Mucosa of descending colon (tissue), 3 donors: ENCODE measurements around the gene APLF. TPM values are rescaled to one million over a fixed set of nuclear protein-coding genes. Genes with fewer than 3 reads are reported as not detected.
"Not testable (repeated sequence)": the region's sequence is repeated elsewhere in the genome, so short reads cannot be mapped to it uniquely, and the experiment has no call there.

Source experiments
- ATAC-seq: fragments of 200-7000 bp; cut with Tn5 transposase; one replicate; pipeline ENCODE4 v1.9.1; 2020; ENCODE audit warnings: mild to moderate bottlenecking, moderate library complexity
- DNase-seq, 3 donors: peaks; one replicate each; pipeline ENCODE4 v3.0.0-alpha.2; 2020
- H3K36me3 ChIP-seq: fragments of 200-600 bp; one replicate; pipeline ENCODE4 v1.8.0; 2021; ENCODE audit warnings: low read depth, mild to moderate bottlenecking
- H3K4me1 ChIP-seq: fragments of 200-600 bp; one replicate; pipeline ENCODE4 v1.8.0; 2021; ENCODE audit warnings: low read depth, mild to moderate bottlenecking
- H3K4me3 ChIP-seq: fragments of 200-600 bp; one replicate; pipeline ENCODE4 v1.8.0; 2021; ENCODE audit warnings: mild to moderate bottlenecking
- H3K9me3 ChIP-seq: fragments of 200-600 bp; one replicate; pipeline ENCODE4 v1.8.0; 2021; ENCODE audit warnings: mild to moderate bottlenecking
- intact Hi-C, 2 donors: fragments of 100-400 bp; cut with DNase I in 1 of 2; cut with micrococcal nuclease in 1 of 2; formaldehyde crosslinking; loops; one replicate each; pipeline versions ENCODE4 v1.11.0 to v1.11.1; 2022; cut with DNase I, micrococcal nuclease
- total RNA-seq, 3 donors: library from RNA; stranded (reverse); fragmentation: NEBNext Ultra II Directional in 2 of 3; extraction: Animal tissue kit (Norgen Biotek cat#: 25700) in 2 of 3; gene quantifications; one replicate each; pipeline versions ENCODE4 v1.2.1 to v1.2.4, GENCODE V29; 2021 to 2023
- TF ChIP-seq, protein P1 (sequence below): fragments of 200-600 bp; IDR thresholded peaks from one replicate; pipeline ENCODE4 v1.8.0; 2022; ENCODE audit warnings: antibody characterized with exemption, mild to moderate bottlenecking
- donor health status: DM: no; HTN: no; CAD: no; lungs with moderate emphysema.
- donor health status: DM: no; HTN: no; CAD: no.
- donor health status: DM: no; HTN: yes; CAD: no.

Gene APLF
- total RNA-seq, 3 donors from 2014 or later, result 1.9 to 9.7 (median 2.7) TPM

DNA sequence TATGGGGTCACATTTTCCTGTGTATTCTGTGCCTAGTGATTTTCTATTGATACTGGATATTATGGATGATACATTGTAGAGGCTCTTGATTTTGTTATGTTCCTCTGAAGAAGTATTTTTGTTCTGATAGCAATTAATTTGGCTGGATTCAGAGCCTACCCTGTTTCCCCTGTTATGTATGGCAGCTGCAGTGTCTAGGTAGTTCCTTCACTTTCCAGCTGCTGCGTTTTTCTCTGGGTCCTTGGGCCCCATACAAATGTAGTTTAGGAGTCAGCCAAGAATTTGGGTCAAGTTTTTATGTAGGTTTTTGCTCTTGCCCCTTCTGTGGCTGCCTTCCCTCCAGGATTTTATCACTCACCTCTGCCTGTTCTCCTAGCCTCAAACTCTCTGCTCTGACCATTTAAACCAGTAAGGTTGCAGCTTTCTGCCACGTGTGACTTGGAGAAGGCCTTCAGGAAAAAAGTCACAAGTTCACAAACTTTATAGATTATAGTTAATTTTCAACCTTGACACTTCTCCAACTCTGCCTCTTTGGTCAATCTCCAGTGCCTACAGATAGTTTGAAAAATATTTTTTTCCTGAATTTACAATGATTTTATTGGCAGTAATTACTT, 47.0 kb downstream of the APLF start:
- TF ChIP-seq, protein P1, sequence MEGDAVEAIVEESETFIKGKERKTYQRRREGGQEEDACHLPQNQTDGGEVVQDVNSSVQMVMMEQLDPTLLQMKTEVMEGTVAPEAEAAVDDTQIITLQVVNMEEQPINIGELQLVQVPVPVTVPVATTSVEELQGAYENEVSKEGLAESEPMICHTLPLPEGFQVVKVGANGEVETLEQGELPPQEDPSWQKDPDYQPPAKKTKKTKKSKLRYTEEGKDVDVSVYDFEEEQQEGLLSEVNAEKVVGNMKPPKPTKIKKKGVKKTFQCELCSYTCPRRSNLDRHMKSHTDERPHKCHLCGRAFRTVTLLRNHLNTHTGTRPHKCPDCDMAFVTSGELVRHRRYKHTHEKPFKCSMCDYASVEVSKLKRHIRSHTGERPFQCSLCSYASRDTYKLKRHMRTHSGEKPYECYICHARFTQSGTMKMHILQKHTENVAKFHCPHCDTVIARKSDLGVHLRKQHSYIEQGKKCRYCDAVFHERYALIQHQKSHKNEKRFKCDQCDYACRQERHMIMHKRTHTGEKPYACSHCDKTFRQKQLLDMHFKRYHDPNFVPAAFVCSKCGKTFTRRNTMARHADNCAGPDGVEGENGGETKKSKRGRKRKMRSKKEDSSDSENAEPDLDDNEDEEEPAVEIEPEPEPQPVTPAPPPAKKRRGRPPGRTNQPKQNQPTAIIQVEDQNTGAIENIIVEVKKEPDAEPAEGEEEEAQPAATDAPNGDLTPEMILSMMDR, result no peak
- Histone ChIP-seq H3K9me3 (no peaks in the 10 kb centered on the region), H3K36me3 (no peaks in the 10 kb centered on the region), H3K4me3 (no peak overlapping the region), H3K4me1 (no peaks in the 10 kb centered on the region)
- ATAC-seq (peak; percentile 33), DNase-seq (peak in 1 of 3 donors; percentile 7)
- intact Hi-C loops, result no loop called here

DNA sequence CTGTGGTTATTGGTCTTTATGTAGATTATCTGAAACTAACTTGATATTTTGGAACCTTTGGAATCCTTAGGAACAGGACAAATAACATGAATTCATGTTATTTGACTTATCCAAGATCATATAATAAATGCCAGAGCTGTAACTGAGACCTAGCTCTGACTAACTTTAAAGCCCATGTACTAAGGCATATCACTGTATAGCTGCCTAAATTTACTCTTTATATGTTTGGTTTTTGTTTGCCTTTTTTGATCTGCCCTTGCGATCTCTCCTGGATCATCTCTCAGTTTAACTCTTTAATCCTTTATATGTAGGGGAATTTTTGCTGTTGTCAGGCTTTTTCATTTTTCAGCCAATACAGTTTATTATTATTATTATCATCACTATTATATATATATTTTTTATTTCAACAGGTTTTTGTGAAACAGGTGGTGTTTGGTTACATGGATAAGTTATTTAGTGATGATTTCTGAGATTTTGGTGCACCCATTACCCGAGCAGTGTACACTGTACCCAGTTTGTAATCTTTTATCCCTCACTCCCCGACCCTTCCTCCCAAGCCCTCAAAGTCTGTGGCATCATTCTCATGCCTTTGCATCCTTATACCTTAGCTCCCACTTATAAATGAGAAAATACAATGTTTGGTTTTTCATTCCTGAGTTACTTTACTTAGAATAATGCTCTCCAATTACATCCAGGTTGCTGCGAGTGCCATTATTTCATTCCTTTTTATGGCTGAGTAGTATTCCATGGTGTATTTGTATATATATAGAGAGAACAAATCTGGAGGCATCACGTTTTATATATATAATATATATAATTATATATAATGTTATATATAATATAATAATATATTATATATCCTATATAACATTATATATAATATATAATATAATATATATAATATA, 48.9 kb downstream of the APLF start:
- Histone ChIP-seq H3K36me3 (no peaks in the 10 kb centered on the region), H3K9me3 (no peaks in the 10 kb centered on the region), H3K4me3 (no peak overlapping the region), H3K4me1 (no peaks in the 10 kb centered on the region)
- ATAC-seq (no peak), DNase-seq (no peak)
- TF ChIP-seq, protein P1, result no peak
- intact Hi-C loops, result no loop called here

- ATAC-seq, result no peak
- DNase-seq, result no peak
- H3K9me3 ChIP-seq, result no peaks in the 10 kb centered on the region
- TF ChIP-seq, protein P1, result no peak
- no peaks in the 10 kb centered on the region for H3K4me1 ChIP-seq
- intact Hi-C loops, result no loop called here
- H3K36me3 ChIP-seq, result no peaks in the 10 kb centered on the region
- H3K4me3 ChIP-seq, result no peak overlapping the region
These were observed 51.9 kb downstream of the APLF start for GRCh38 chr2:68519236-68519635.

DNA sequence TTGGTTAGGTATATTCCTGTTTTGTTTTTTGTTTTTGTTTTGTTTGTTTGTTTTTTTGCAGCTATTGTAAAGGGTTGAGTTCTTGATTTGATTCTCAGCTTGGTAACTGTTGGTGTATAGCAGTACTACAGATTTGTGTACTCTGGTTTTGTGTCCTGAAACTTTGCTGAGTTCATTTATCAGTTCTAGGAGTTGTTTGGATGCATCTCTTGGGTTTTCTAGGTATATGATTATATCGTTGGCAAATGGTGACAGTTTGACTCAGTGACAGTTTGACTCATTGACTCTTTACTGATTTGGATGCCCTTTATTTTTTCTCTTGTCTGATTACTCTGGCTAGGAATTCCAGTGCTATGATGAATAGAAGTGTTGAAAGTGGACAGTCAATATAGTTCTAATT, 53.7 kb downstream of the APLF start:
- Histone ChIP-seq H3K4me3 (no peak overlapping the region), H3K4me1 (no peaks in the 10 kb centered on the region), H3K9me3 (no peaks in the 10 kb centered on the region), H3K36me3 (no peaks in the 10 kb centered on the region)
- TF ChIP-seq, protein P1, result no peak
- no peak for ATAC-seq
- intact Hi-C loops, result no loop called here
- DNase-seq, result no peak

GRCh38 chr2:68526943-68527342, 59.6 kb downstream of the APLF start:
- intact Hi-C loops, H3K36me3 ChIP-seq, H3K4me1 ChIP-seq, H3K9me3 ChIP-seq, H3K4me3 ChIP-seq, ATAC-seq: not testable (repeated sequence)
- DNase-seq, result peak in 1 of 3 donors; percentile 33

- DNase-seq, result peak in 1 of 3 donors; percentile 34
- H3K4me1 ChIP-seq, ATAC-seq, H3K9me3 ChIP-seq, H3K36me3 ChIP-seq, H3K4me3 ChIP-seq, intact Hi-C loops: not testable (repeated sequence)
These were observed 60.1 kb downstream of the APLF start for GRCh38 chr2:68527343-68528081.

GRCh38 chr2:68529156-68529555, 61.8 kb downstream of the APLF start:
- intact Hi-C loops, H3K36me3 ChIP-seq, ATAC-seq, H3K4me3 ChIP-seq, DNase-seq, H3K9me3 ChIP-seq, H3K4me1 ChIP-seq: not testable (repeated sequence)

GRCh38 chr2:68529651-68530050, 62.3 kb downstream of the APLF start:
- H3K9me3 ChIP-seq, H3K4me1 ChIP-seq, H3K4me3 ChIP-seq, intact Hi-C loops, ATAC-seq, H3K36me3 ChIP-seq: not testable (repeated sequence)
- peak in 1 of 3 donors; percentile 31 for DNase-seq
